Activated T-helper 17 cell treated with anti-CD3 and anti-CD28 coated beads, Interleukin-2, amount 50 U/mL, for 72 hours (primary cell): ENCODE measurements around the gene ROR2. TPM values are rescaled to one million over a fixed set of nuclear protein-coding genes. Genes with fewer than 3 reads are reported as not detected.
A peak's percentile ranks its signal among the peaks of the same experiment; 100 is the strongest.

ENCODE experiments used
- ATAC-seq: fragments of 150-1000 bp; cut with Tn5 transposase; replicated peaks from 2 replicates; pipeline ENCODE4 v1.10.0; 2021; ENCODE audit warnings: mild to moderate bottlenecking, moderate library complexity
- H3K27ac Mint-ChIP-seq: one replicate; pipeline ENCODE4 v1.8.0; 2022; ENCODE audit warnings: mixed read lengths
- H3K27me3 Mint-ChIP-seq: one replicate; pipeline ENCODE4 v1.8.0; 2022; ENCODE audit warnings: mixed read lengths
- H3K36me3 Mint-ChIP-seq: one replicate; pipeline ENCODE4 v1.8.0; 2022; ENCODE audit warnings: low read depth, mild to moderate bottlenecking, mixed read lengths
- H3K4me1 Mint-ChIP-seq: one replicate; pipeline ENCODE4 v1.8.0; 2022; ENCODE audit warnings: mixed read lengths
- H3K4me3 Mint-ChIP-seq: one replicate; pipeline ENCODE4 v1.8.0; 2022; ENCODE audit warnings: mild to moderate bottlenecking, mixed read lengths
- H3K9me3 Mint-ChIP-seq: one replicate; pipeline ENCODE4 v1.8.0; 2022; ENCODE audit warnings: mixed read lengths
- total RNA-seq, 2 donors: library from RNA; stranded (reverse); gene quantifications; one replicate each; pipeline ENCODE4 v1.2.3, GENCODE V29; 2022

Gene ROR2
- total RNA-seq, 2 donors from 2014 or later, result 0.08 TPM; not detected in 1

GRCh38 chr9:91905991-91906469 lies 44.0 kb downstream of the ROR2 start:
- H3K36me3 Mint-ChIP-seq, result no peaks in the 10 kb centered on the region
- no peak overlapping the region for H3K4me3 Mint-ChIP-seq
- H3K4me1 Mint-ChIP-seq, result no peaks in the 10 kb centered on the region
- no peaks in the 10 kb centered on the region for H3K27me3 Mint-ChIP-seq
- no peak overlapping the region for H3K27ac Mint-ChIP-seq
- H3K9me3 Mint-ChIP-seq, result no peaks in the 10 kb centered on the region
- peak; percentile 89 for ATAC-seq

GRCh38 chr9:91905237-91905650 lies 44.8 kb downstream of the ROR2 start:
- ATAC-seq, result no peak
- H3K9me3 Mint-ChIP-seq, result no peaks in the 10 kb centered on the region
- H3K4me1 Mint-ChIP-seq, result no peaks in the 10 kb centered on the region
- no peak overlapping the region for H3K27ac Mint-ChIP-seq
- H3K36me3 Mint-ChIP-seq, result no peaks in the 10 kb centered on the region
- no peak overlapping the region for H3K4me3 Mint-ChIP-seq
- no peaks in the 10 kb centered on the region for H3K27me3 Mint-ChIP-seq

GRCh38 chr9:91904588-91905236 lies 45.3 kb downstream of the ROR2 start:
- H3K27me3 Mint-ChIP-seq, result peaks cover under 1% of the 10 kb centered on the region
- H3K36me3 Mint-ChIP-seq, result no peaks in the 10 kb centered on the region
- no peaks in the 10 kb centered on the region for H3K9me3 Mint-ChIP-seq
- no peaks in the 10 kb centered on the region for H3K4me1 Mint-ChIP-seq
- no peak for ATAC-seq
- H3K4me3 Mint-ChIP-seq, result no peak overlapping the region
- no peak overlapping the region for H3K27ac Mint-ChIP-seq

GRCh38 chr9:91903126-91903911 lies 46.7 kb downstream of the ROR2 start:
- Mint-ChIP-seq H3K36me3 (no peaks in the 10 kb centered on the region), H3K27me3 (peaks cover 5% of the 10 kb centered on the region), H3K4me3 (no peak overlapping the region), H3K4me1 (no peaks in the 10 kb centered on the region), H3K9me3 (no peaks in the 10 kb centered on the region), H3K27ac (no peak overlapping the region)
- ATAC-seq, result no peak

GRCh38 chr9:91902475-91903125 lies 47.4 kb downstream of the ROR2 start:
- Mint-ChIP-seq H3K4me1 (no peaks in the 10 kb centered on the region), H3K4me3 (no peak overlapping the region), H3K27me3 (peaks cover 5% of the 10 kb centered on the region), H3K27ac (no peak overlapping the region), H3K36me3 (no peaks in the 10 kb centered on the region), H3K9me3 (no peaks in the 10 kb centered on the region)
- no peak for ATAC-seq

GRCh38 chr9:91900797-91901177 lies 49.2 kb downstream of the ROR2 start:
- no peaks in the 10 kb centered on the region for H3K9me3 Mint-ChIP-seq
- no peak for ATAC-seq
- no peak overlapping the region for H3K27ac Mint-ChIP-seq
- peaks cover 8% of the 10 kb centered on the region for H3K27me3 Mint-ChIP-seq
- H3K4me1 Mint-ChIP-seq, result no peaks in the 10 kb centered on the region
- no peaks in the 10 kb centered on the region for H3K36me3 Mint-ChIP-seq
- H3K4me3 Mint-ChIP-seq, result no peak overlapping the region

GRCh38 chr9:91900055-91900796 lies 49.8 kb downstream of the ROR2 start:
- no peaks in the 10 kb centered on the region for H3K36me3 Mint-ChIP-seq
- no peak overlapping the region for H3K4me3 Mint-ChIP-seq

GRCh38 chr9:91899594-91899993 lies 50.4 kb downstream of the ROR2 start:
- no peak overlapping the region for H3K27ac Mint-ChIP-seq
- no peaks in the 10 kb centered on the region for H3K9me3 Mint-ChIP-seq
- H3K36me3 Mint-ChIP-seq, result no peaks in the 10 kb centered on the region
- H3K4me3 Mint-ChIP-seq, result no peak overlapping the region
- ATAC-seq, result no peak
- peaks cover 11% of the 10 kb centered on the region for H3K27me3 Mint-ChIP-seq
- no peaks in the 10 kb centered on the region for H3K4me1 Mint-ChIP-seq

More at GRCh38 chr9:91900055-91900796, 49.8 kb downstream of the ROR2 start:
- peaks cover 8% of the 10 kb centered on the region for H3K27me3 Mint-ChIP-seq
- no peaks in the 10 kb centered on the region for H3K4me1 Mint-ChIP-seq
- ATAC-seq, result no peak
- H3K27ac Mint-ChIP-seq, result no peak overlapping the region
- H3K9me3 Mint-ChIP-seq, result no peaks in the 10 kb centered on the region

GRCh38 chr9:91899219-91899563 lies 50.8 kb downstream of the ROR2 start:
- H3K9me3 Mint-ChIP-seq, result no peaks in the 10 kb centered on the region

GRCh38 chr9:91898451-91899218 lies 51.4 kb downstream of the ROR2 start:
- ATAC-seq, result no peak
- Mint-ChIP-seq H3K27me3 (peaks cover 18% of the 10 kb centered on the region), H3K4me3 (no peak overlapping the region)

More at GRCh38 chr9:91899219-91899563, 50.8 kb downstream of the ROR2 start:
- Mint-ChIP-seq H3K27me3 (peaks cover 12% of the 10 kb centered on the region), H3K4me1 (no peaks in the 10 kb centered on the region), H3K36me3 (no peaks in the 10 kb centered on the region), H3K4me3 (no peak overlapping the region), H3K27ac (no peak overlapping the region)
- ATAC-seq, result no peak

GRCh38 chr9:91897201-91897600 lies 52.8 kb downstream of the ROR2 start:
- H3K27me3 Mint-ChIP-seq, result peaks cover 21% of the 10 kb centered on the region
- H3K9me3 Mint-ChIP-seq, result no peaks in the 10 kb centered on the region
- no peaks in the 10 kb centered on the region for H3K4me1 Mint-ChIP-seq
- H3K27ac Mint-ChIP-seq, result no peak overlapping the region
- H3K4me3 Mint-ChIP-seq, result no peak overlapping the region
- no peak for ATAC-seq
- H3K36me3 Mint-ChIP-seq, result no peaks in the 10 kb centered on the region

More at GRCh38 chr9:91898451-91899218, 51.4 kb downstream of the ROR2 start:
- Mint-ChIP-seq H3K27ac (no peak overlapping the region), H3K4me1 (no peaks in the 10 kb centered on the region), H3K9me3 (no peaks in the 10 kb centered on the region), H3K36me3 (no peaks in the 10 kb centered on the region)

- H3K27me3 Mint-ChIP-seq, result peaks cover 21% of the 10 kb centered on the region
- no peak overlapping the region for H3K27ac Mint-ChIP-seq
- H3K36me3 Mint-ChIP-seq, result no peaks in the 10 kb centered on the region
- H3K9me3 Mint-ChIP-seq, result no peaks in the 10 kb centered on the region
- H3K4me3 Mint-ChIP-seq, result no peak overlapping the region
- ATAC-seq, result no peak
- no peaks in the 10 kb centered on the region for H3K4me1 Mint-ChIP-seq
Measured at GRCh38 chr9:91896513-91897121, 53.4 kb downstream of the ROR2 start.

- H3K4me3 Mint-ChIP-seq, result no peak overlapping the region
- no peaks in the 10 kb centered on the region for H3K4me1 Mint-ChIP-seq
- no peak for ATAC-seq
- H3K27ac Mint-ChIP-seq, result no peak overlapping the region
- no peaks in the 10 kb centered on the region for H3K36me3 Mint-ChIP-seq
- H3K27me3 Mint-ChIP-seq, result peaks cover 21% of the 10 kb centered on the region
- H3K9me3 Mint-ChIP-seq, result no peaks in the 10 kb centered on the region
Measured at GRCh38 chr9:91896097-91896496, 53.9 kb downstream of the ROR2 start.
